ENCODE results near the gene SHC2.
A peak's percentile ranks its signal among the peaks of the same experiment; 100 is the strongest.
"Not testable (repeated sequence)": the region's sequence is repeated elsewhere in the genome, so short reads cannot be mapped to it uniquely, and the experiment has no call there.

SHC2 gene

GRCh38 chr19:491146-491741, 30.4 kb upstream of the SHC2 start:
- no peak for DNase-seq

GRCh38 chr19:489418-490196, 28.8 kb upstream of the SHC2 start:
- no peak for DNase-seq

- peak; percentile 94 for DNase-seq
These were observed 27.9 kb upstream of the SHC2 start for GRCh38 chr19:488505-489417.

DNA sequence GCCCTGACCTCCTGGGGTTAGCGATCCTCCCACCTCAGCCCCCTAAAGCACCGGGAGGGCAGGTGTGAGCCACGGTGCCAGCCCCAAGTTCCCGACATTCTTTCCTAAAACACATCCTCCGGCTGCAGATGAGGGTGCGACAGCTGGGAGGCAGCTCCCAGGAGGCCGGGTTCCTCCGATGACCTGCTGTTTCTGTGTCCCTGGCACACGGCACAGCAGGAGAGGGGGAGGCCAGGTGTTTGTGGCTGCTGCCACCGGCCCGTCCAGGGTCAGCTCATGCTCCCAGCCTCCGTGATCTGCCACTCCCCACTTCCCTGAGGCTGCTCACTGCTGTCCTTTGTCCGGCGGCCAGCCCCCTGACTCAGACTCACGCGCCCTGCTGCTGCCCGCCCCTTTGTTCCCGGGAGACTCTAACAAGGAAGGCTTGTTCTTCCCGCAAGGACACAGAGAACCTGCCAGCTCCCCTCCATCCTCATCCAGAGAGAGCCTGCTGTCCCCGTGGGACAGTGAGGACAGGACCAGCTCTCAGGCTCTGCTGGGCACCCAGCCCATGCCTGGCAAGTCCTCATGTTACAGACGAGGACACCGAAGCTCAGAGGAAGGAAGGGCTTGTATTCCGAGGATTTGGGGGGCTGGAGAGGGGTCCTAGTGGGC, 24.9 kb upstream of the SHC2 start:
- no peak for DNase-seq

DNA sequence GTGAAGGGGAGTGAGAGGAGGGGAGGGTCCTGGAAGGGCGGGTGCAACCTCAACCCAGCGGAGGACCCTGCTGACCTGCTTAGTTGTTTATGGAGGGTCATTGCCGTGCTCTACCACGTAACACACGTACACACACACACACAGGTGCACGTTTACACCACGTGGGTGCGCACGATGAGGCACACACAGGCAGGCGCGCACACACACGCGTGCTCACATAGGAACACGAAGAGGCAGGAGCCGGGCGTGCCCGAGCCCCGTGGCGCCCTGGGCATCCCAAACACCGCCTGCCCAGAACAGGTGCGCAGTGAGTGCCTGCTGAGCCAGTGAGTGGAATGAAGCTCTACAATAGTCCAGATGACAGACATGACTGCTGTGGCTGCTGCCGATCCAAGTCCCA, 24.2 kb upstream of the SHC2 start:
- DNase-seq, result no peak

DNA sequence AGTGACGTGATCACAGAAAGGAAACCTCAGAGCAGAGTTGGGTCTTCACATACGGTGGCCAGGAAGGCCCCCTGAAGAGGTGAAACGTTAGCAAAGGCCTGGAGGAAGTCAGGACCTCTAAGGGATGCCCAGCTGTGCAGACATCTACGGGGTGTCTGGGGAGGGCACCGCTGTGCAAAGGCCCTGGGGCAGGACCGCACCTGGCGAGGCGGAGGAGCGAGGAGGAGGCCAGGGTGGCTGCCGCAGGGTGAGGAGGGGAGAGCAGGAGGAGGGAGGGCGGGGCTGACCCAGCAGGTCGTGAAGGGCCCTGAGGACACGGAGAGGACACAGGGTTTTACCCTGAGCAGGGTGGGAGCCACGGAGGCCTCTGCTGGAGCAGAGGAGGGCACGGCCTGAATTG, 23.7 kb upstream of the SHC2 start:
- no peak for DNase-seq

- DNase-seq, result no peak
These were observed 22.7 kb upstream of the SHC2 start for GRCh38 chr19:483332-484072.

DNA sequence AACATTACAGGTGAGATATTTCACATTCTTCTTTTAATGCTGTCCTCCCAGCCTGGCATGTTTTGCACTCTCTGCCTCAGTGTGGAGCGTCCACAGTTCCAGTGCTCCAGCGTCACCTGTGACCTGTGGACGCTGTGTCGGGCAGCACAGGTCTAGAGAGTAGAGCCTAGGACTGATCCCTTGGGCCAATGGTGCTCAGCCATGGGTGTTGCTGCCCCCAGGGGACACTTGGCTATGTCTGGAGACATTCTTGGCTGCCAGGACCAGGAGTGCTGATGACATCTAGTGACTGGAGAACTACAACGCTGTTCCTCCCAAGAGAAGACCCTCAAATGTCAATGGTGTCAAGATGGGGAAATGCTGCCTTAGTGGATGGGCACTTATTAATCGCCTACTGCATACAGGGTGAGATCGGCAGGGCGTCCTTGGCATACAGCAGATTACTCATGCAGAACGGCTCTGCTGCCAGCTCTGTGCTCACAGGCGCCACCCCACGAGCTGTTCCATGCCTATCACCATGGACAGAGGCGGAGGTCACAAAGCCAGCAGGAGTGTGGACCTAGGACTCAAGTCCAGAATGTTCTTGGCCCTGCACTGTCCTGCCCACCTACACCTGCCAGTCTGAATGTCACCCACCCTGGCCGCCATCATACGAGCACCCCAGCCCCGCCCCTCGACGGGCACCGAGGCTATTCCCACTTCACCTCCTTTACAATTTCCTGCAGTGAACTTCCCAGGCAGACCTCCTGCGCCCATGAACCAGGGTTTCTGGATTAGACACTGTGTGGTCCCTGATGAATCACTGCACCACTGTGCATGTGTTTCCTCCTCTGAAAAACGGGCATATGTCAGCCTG, 21.6 kb upstream of the SHC2 start:
- no peak for DNase-seq

GRCh38 chr19:481100-481499, 20.3 kb upstream of the SHC2 start:
- DNase-seq, result not testable (repeated sequence)

- no peak for DNase-seq
These were observed 19.4 kb upstream of the SHC2 start for GRCh38 chr19:480016-480855.

DNA sequence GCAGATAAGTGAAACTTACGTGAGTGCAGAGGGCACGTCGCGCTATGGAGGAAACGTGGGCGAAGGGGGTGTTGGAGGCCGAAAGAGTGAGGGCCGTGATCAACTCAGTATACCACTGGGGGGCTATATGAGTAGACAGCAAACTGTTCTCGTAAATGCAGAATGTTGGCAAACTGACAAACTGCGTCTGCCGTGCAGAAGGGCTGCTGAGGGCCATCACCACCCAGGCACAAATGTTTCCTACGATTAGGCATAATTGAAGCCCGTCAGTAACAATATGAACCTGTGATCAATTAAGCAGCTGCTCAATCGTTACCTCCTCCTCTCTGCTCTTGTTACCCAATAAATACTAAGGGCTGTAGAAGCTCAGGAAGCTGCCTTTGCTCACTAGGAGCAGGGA, 18.1 kb upstream of the SHC2 start:
- no peak for DNase-seq

DNA sequence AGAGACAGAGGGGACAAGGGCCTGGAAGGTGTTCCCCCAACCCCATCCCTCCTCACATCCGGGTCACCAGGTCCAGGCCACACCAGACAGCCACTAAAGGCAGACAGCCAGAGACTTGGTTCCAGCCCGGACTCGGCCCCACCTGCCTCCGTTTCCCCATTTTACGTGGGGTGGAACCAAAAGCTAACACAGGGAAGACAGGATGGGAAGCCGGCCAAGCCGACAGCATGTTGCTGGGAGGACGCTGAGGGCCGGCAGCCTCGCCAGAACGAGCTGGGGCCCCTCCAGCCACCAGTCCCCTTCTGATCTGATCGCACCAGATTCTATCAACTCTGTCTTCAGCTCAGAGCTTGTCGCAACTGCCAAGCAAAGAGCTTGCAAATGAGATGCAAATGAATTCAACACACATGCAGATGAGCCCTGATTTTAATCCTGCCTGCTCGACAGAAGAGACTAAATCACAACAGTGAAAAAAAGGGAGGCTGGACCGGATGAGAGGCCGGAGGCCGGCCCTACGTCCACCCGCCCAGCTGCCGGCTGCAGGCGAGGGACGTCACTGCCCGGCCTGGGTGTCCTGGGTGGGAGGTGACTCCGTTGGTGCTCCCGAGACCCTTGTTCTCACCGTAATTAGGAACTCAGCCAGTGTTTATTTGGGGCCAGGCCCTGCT, 17.5 kb upstream of the SHC2 start:
- no peak for DNase-seq

DNA sequence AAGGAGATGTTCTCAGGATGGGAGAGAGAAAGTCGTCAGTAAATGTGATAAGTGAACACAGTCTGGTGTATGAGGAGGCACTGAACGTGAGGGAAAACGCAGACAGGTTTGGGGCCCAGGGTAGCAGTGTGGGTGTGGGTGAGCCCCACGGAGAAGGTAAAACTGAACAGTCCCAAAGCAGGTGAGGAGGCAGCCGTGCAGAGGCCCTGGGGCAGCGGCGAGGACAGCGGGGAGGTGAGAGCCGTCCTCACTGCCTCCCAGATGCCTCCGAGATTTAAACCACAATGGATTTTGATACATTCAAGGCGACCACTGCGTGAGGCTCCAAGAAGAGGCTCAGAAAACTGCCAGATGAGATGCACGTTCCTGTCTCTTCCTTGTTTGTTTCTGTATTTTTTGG, 14.5 kb upstream of the SHC2 start:
- DNase-seq, result no peak

DNA sequence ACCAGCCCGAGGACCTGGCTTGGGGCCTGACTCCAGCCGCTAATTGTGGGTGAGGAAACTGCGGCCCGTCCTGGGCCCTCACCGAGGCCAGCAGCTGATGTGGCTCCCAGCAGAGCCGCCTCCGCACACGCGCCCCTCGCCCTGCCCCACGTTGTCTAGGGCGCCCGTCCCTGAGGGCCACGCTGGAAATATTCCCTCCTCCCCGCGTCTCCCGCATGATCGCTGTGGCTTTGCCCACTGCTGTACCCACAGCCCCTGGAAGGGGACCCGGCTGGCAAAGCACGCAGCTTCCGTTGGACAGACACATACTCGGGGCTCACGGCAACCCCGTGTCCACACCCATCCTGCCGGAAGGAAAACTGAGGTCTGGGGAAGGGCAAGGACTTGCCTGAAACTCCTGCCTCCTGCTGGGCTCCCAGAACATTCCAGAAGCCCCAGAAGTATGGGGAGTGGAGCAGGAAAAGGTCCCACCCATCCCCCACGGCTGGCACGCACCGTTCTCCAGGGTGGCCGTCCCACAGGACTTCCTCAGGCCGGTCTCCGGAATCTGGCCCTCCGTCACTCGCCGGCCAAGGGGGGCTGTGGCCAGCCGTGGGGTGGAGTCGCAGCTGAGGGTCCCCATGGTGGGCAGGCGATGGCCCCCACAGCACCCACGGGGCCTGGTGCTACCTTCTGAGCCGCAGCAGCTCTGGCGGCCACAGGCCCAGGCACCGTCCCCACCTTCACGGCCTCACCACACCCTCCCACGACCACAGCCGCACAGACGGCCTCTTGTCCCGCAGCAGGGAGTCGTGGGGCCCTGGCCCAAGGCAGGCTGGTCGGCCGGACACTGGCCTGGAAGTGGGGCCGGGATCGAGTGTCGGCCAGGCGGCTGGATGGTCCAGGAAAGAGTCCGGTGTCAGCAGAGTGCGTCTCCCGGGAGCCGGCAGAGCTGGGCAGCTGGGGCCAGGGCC, 13.6 kb upstream of the SHC2 start:
- DNase-seq, result no peak

- no peak for DNase-seq
These were observed 11.4 kb upstream of the SHC2 start for GRCh38 chr19:472005-472858.

DNA sequence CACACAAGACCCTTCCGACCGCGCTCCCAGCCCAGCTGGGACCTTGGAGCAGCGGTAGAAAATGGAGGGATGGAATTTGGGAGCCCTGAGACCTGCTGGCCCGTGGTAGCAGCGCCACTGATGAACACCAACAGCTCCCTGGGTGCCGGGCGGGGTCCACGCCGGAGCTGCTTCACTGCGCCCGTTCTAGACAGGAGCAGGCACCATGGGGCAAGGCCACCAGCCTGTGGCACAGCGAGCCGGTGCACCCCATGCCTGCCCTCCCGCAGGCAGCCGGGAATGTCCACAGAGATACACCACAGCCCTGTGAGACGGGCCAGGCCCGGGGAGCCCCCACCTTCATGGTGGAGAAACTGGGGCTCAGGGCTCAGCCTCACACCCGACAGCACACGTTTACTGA, 9.9 kb upstream of the SHC2 start:
- no peak for DNase-seq

DNA sequence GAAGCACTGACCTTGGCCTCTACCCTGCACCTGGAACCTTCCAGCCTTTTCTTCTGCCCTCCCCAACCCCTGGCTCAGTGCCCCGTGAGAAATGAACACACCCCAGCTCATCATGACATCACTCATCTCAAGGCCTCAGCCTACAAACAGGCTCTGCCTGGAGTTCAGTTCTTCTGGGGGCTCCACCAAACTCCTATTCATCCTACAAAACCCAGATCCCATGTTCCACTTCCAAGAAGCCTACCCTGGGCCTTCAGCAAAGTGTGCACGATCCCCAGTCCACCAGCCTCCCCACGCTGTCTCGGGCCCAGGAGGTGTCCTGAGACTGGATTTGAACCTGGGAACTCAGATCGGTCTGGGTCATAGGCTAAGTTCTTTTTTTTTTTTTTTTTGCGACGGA, 9.0 kb upstream of the SHC2 start:
- no peak for DNase-seq
